ENCODE measurements around the gene RHEBL1.

Gene RHEBL1

GRCh38 chr12:49058366-49059044 is 11.3 kb downstream of the RHEBL1 start:
- peak; percentile 19 for DNase-seq (ENCODE audit: low spot score)
- H3K27ac ChIP-seq: peak overlapping the region; percentile 86
- CTCF ChIA-PET: no interaction called here

GRCh38 chr12:49057888-49058287 is 11.9 kb downstream of the RHEBL1 start:
- POLR2A ChIA-PET (ENCODE audit: low non-redundant PET): no interaction called here
- no peak for TF ChIP-seq CTCF (conservative IDR thresholded peaks at IDR 0.05; ENCODE audit: low read depth)
- peak overlapping the region; percentile 86 for H3K27ac ChIP-seq
- DNase-seq (ENCODE audit: low spot score): no peak
- CTCF ChIA-PET: no interaction called here

More at GRCh38 chr12:49058366-49059044, 11.3 kb downstream of the RHEBL1 start:
- POLR2A ChIA-PET (ENCODE audit: low non-redundant PET): no interaction called here
- no peak for TF ChIP-seq CTCF (conservative IDR thresholded peaks at IDR 0.05; ENCODE audit: low read depth)

GRCh38 chr12:49055978-49056754 is 13.6 kb downstream of the RHEBL1 start:
- TF ChIP-seq CTCF (conservative IDR thresholded peaks at IDR 0.05; ENCODE audit: low read depth): no peak
- POLR2A ChIA-PET (ENCODE audit: low non-redundant PET): no interaction called here
- peak; percentile 43 for DNase-seq (ENCODE audit: low spot score)
- H3K27ac ChIP-seq: peak overlapping the region; percentile 21; the same call in 1 of the 2 replicates
- CTCF ChIA-PET: interaction anchor here (0.5 kb wide), 1 partner anchor 19 kb away, joined by 3 read pairs; no protein-coding TSS in a partner anchor

GRCh38 chr12:49055092-49055491 is 14.7 kb downstream of the RHEBL1 start:
- POLR2A ChIA-PET (ENCODE audit: low non-redundant PET): no interaction called here
- H3K27ac ChIP-seq: no peak overlapping the region
- no peak for TF ChIP-seq CTCF (conservative IDR thresholded peaks at IDR 0.05; ENCODE audit: low read depth)
- DNase-seq (ENCODE audit: low spot score): no peak
- CTCF ChIA-PET: interaction anchor here (1.0 kb wide), 1 partner anchor 9 kb away, joined by 3 read pairs; no protein-coding TSS in a partner anchor

GRCh38 chr12:49054524-49054923 is 15.3 kb downstream of the RHEBL1 start:
- ChIA-PET POLR2A (ENCODE audit: low non-redundant PET) (no interaction called here), CTCF (interaction anchor here (1.0 kb wide), 1 partner anchor 10 kb away, joined by 3 read pairs; no protein-coding TSS in a partner anchor)
- DNase-seq (ENCODE audit: low spot score): no peak
- 0 out of 2 replicates have a peak overlapping the region, but pooled peaks have one; percentile 5 for H3K27ac ChIP-seq
- TF ChIP-seq CTCF (conservative IDR thresholded peaks at IDR 0.05; ENCODE audit: low read depth): no peak

GRCh38 chr12:49054096-49054495 is 15.7 kb downstream of the RHEBL1 start:
- DNase-seq (ENCODE audit: low spot score): no peak
- TF ChIP-seq CTCF (conservative IDR thresholded peaks at IDR 0.05; ENCODE audit: low read depth): no peak
- CTCF ChIA-PET: interaction anchor here (0.5 to 1.0 kb wide), 2 partner anchors 10 to 135 kb away, joined by 3 read pairs; partner anchors contain the start of gene TUBA1A
- POLR2A ChIA-PET (ENCODE audit: low non-redundant PET): no interaction called here
- 0 out of 2 replicates have a peak overlapping the region, but pooled peaks have one; percentile 5 for H3K27ac ChIP-seq

All from RWPE1 (cell line).